Endothelial cell of umbilical vein (primary cell): Measurements from ENCODE around the gene GPANK1. TPM values are rescaled to one million over a fixed set of nuclear protein-coding genes. Genes with fewer than 3 reads are reported as not detected.

ENCODE experiments used
- BruUV-seq: library from RNA; stranded (reverse); fragments of 400-500 nt; replicated peaks from 2 replicates; lab custom pipeline; 2021; lab: Mats Ljungman, UMichigan
- CTCF ChIA-PET: fragments of 300-600, 350-600 bp; sonication (Branson Sonifier 250); formaldehyde crosslinking; loops from one replicate; lab custom pipeline; 2021; ENCODE audit warnings: antibody characterized with exemption, inconsistent platforms; lab: Charles Lee
- POLR2A ChIA-PET: fragments of 300-600, 350-600 bp; sonication (Branson Sonifier 250); formaldehyde crosslinking; loops from one replicate; lab custom pipeline; 2021; ENCODE audit warnings: antibody characterized with exemption, inconsistent platforms; lab: Charles Lee
- DNase-seq: peaks from one replicate; pipeline ENCODE4 v3.0.0-alpha.2; 2011; ENCODE audit warnings: low read depth, low spot score
- FAIRE-seq: peaks from 2 replicates; lab custom pipeline; 2011; peaks lifted over from hg19 to GRCh38; lab: Jason Lieb, UNC
- H2AFZ ChIP-seq: 2 replicates; pipeline ENCODE4 v1.6.0; 2012; ENCODE audit warnings: low read depth, low read length, control low read depth, inconsistent platforms
- H3K27ac ChIP-seq: 2 replicates; pipeline ENCODE4 v1.5.1; 2011; ENCODE audit warnings: low read depth, mild to moderate bottlenecking, control low read depth, low read length, moderate library complexity; ENCODE audit not compliant: insufficient read depth
- H3K27me3 ChIP-seq, 2 experiments: 2 replicates each; pipeline versions ENCODE4 v1.6.0 to v1.6.1; 2011; ENCODE audit warnings: low read length in 2 of 2, mixed read lengths in 1 of 2; ENCODE audit not compliant: control insufficient read depth in 2 of 2, insufficient read depth in 2 of 2
- H3K36me3 ChIP-seq, 2 experiments: 2 replicates in 1 of 2; 3 replicates in 1 of 2; pipeline ENCODE4 v1.5.1; 2011; ENCODE audit warnings: low read length in 2 of 2, mild to moderate bottlenecking in 1 of 2, moderate library complexity in 1 of 2; ENCODE audit not compliant: control insufficient read depth in 2 of 2, insufficient read depth in 2 of 2; ENCODE audit errors: extremely low read depth in 1 of 2
- H3K4me1 ChIP-seq: 3 replicates; pipeline ENCODE4 v1.5.1; 2011; ENCODE audit warnings: mild to moderate bottlenecking, low read length; ENCODE audit not compliant: control insufficient read depth, insufficient read depth; ENCODE audit errors: extremely low read depth
- H3K4me2 ChIP-seq: 2 replicates; pipeline ENCODE4 v1.6.1; 2011; ENCODE audit warnings: low read length, control low read depth, mixed read lengths; ENCODE audit not compliant: insufficient read depth
- H3K4me3 ChIP-seq, 3 experiments: fragments of 200-600 bp in 1 of 3; sonication (generic), shearing (Covaris generic) in 1 of 3; replicated peaks in 1 of 3; 2 replicates each; pipeline ENCODE4 v1.5.1; 2011 to 2016; ENCODE audit warnings: control low read depth in 3 of 3, low read length in 3 of 3, mild to moderate bottlenecking in 2 of 3, inconsistent platforms in 1 of 3, low read depth in 1 of 3, moderate library complexity in 1 of 3; ENCODE audit not compliant: insufficient read depth in 1 of 3
- H3K79me2 ChIP-seq: 2 replicates; pipeline ENCODE4 v1.6.0; 2012; ENCODE audit warnings: low read length, inconsistent platforms; ENCODE audit not compliant: control insufficient read depth, insufficient read depth
- H3K9ac ChIP-seq: replicated peaks from 2 replicates; pipeline ENCODE3; 2011; ENCODE audit warnings: low read length, control low read depth; ENCODE audit not compliant: insufficient read depth; ENCODE audit errors: extremely low read depth
- H3K9me1 ChIP-seq: replicated peaks from 3 replicates; pipeline ENCODE4 v1.6.0; 2011; ENCODE audit warnings: mild to moderate bottlenecking, low read length; ENCODE audit not compliant: control insufficient read depth, insufficient read depth; ENCODE audit errors: extremely low read depth
- H3K9me3 ChIP-seq: replicated peaks from 2 replicates; pipeline ENCODE4 v1.5.1; 2012; ENCODE audit warnings: low read length, inconsistent platforms; ENCODE audit not compliant: control insufficient read depth, insufficient read depth
- H4K20me1 ChIP-seq: replicated peaks from 2 replicates; pipeline ENCODE3; 2011; ENCODE audit warnings: mild to moderate bottlenecking, low read length; ENCODE audit not compliant: control insufficient read depth, insufficient read depth; ENCODE audit errors: extremely low read depth
- EZH2 ChIP-seq: IDR thresholded peaks from 2 replicates; pipeline ENCODE4 v1.6.1; 2012; ENCODE audit warnings: borderline replicate concordance, low read depth, mild to moderate bottlenecking, moderate library complexity, low read length, inconsistent platforms; ENCODE audit not compliant: severe bottlenecking
- FOS ChIP-seq: IDR thresholded peaks from 2 replicates; pipeline ENCODE4 v1.6.1; 2011; ENCODE audit warnings: mild to moderate bottlenecking, low read length, moderate library complexity, borderline replicate concordance; ENCODE audit not compliant: insufficient read depth
- GATA2 ChIP-seq: IDR thresholded peaks from 2 replicates; pipeline ENCODE4 v1.7.0; 2011; ENCODE audit warnings: low read depth, mild to moderate bottlenecking, moderate library complexity, mixed read lengths, low read length; ENCODE audit not compliant: insufficient read length, insufficient read depth
- JUN ChIP-seq: IDR thresholded peaks from 2 replicates; pipeline ENCODE4 v1.6.1; 2011; ENCODE audit warnings: borderline replicate concordance, low read depth; ENCODE audit not compliant: insufficient read length, insufficient read depth
- MAX ChIP-seq: IDR thresholded peaks from 2 replicates; pipeline ENCODE4 v1.6.1; 2011; ENCODE audit not compliant: insufficient read depth, insufficient read length
- MYC ChIP-seq: IDR thresholded peaks from one replicate; pipeline ENCODE4 v1.6.1; 2011; ENCODE audit warnings: mild to moderate bottlenecking, low read depth, low read length
- POLR2A ChIP-seq: IDR thresholded peaks from 2 replicates; pipeline ENCODE4 v1.6.1; 2012; ENCODE audit warnings: low read depth, mild to moderate bottlenecking, control low read depth, low read length
- POLR2AphosphoS5 ChIP-seq: IDR thresholded peaks from 2 replicates; pipeline ENCODE4 v1.6.1; 2012; ENCODE audit warnings: low read depth, mild to moderate bottlenecking, control low read depth, low read length, moderate library complexity; ENCODE audit not compliant: insufficient read depth
- dilution Hi-C: fragments of 300-500 bp; cut with MboI; formaldehyde crosslinking; loops from one replicate; pipeline ENCODE4 v1.15.0; 2019; ENCODE audit warnings: low sequenced_read_pairs; ENCODE audit not compliant: extremely low pct_ligation_motif_present
- intact Hi-C: fragments of 100-400 bp; cut with micrococcal nuclease; formaldehyde crosslinking; loops from one replicate; pipeline ENCODE4 v1.10.0; 2022
- polyA plus RNA-seq, 4 experiments: library from polyadenylated mRNA; depleted of rRNA in 3 of 4; stranded (reverse) in 3 of 4; unstranded in 1 of 4; fragments of >200 nt; gene quantifications; 2 replicates each; pipeline versions ENCODE4 v1.2.1 to v1.2.3, GENCODE V29; 2011 to 2012; ENCODE audit warnings: missing spikeins in 1 of 4
- total RNA-seq: library from RNA; stranded (reverse); gene quantifications from 2 replicates; pipeline ENCODE4 v1.2.3, GENCODE V29; 2021
- TF ChIP-seq, protein P1 (sequence below), 2 donors: IDR thresholded peaks; 1 replicate in 1 of 2; 2 replicates in 1 of 2; pipeline ENCODE4 v1.5.1; 2011; ENCODE audit warnings: low read length in 2 of 2, mild to moderate bottlenecking in 2 of 2, moderate library complexity in 2 of 2, control low read depth in 1 of 2, inconsistent platforms in 1 of 2, low read depth in 1 of 2; ENCODE audit not compliant: insufficient read depth in 1 of 2; ENCODE audit errors: extremely low read depth in 1 of 2

Gene GPANK1
- total and polyA plus RNA-seq, 2 donors (not counting 3 experiments of a cell fraction or from before 2014, with no cell fraction given) = 12.6 to 17.5 TPM

DNA sequence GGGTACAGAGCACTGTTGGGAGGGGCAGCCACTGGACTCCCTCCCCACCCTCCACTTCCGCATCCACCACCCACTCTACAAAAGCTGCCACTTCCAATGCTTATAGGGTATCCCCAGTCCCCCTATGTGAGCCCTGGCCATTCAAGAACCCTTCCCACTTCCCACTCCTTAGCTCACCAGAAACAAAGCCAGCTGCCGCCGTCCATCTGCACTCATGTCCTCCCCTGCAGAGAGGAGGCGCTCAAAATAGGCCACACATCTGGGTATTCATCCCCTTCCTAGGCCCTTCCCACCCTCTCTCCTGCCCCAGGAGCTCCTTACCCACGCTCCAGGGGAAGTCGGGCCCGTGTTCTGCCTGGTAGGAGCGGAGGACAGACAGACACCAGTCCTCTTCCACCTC, 22.5 kb upstream of the GPANK1 start:
- Histone ChIP-seq H3K4me1 (peaks cover 10% of the 10 kb centered on the region), H3K9me3 (no peaks in the 10 kb centered on the region), H3K4me2 (no peak overlapping the region), H3K9me1 (no peaks in the 10 kb centered on the region), H3K27me3 (no peaks in the 10 kb centered on the region), H3K9ac (no peak overlapping the region), H3K36me3 (peaks cover 0 to 34% of the 10 kb centered on the region in 2 experiments), H2AFZ (no peak overlapping the region), H4K20me1 (no peaks in the 10 kb centered on the region), H3K4me3 (no peak overlapping the region), H3K27ac (no peak overlapping the region), H3K79me2 (no peaks in the 10 kb centered on the region)
- CTCF ChIA-PET = interaction anchor here (1.0 to 2.1 kb wide), 2 partner anchors 14 to 142 kb away, joined by 3 to 5 read pairs; no protein-coding TSS in a partner anchor
- no TSS peak for BruUV-seq
- no peak for FAIRE-seq
- dilution Hi-C loops = no loop called here
- TF ChIP-seq GATA2 = no peak
- POLR2A ChIA-PET = no interaction called here
- intact Hi-C loops = no loop called here
- no peak for DNase-seq

- Histone ChIP-seq H3K4me3 (no peak overlapping the region), H3K36me3 (peaks cover 0 to 34% of the 10 kb centered on the region in 2 experiments), H3K27ac (no peak overlapping the region), H4K20me1 (no peaks in the 10 kb centered on the region), H3K9ac (no peak overlapping the region), H3K79me2 (no peaks in the 10 kb centered on the region), H3K4me2 (no peak overlapping the region), H3K9me1 (no peaks in the 10 kb centered on the region), H3K4me1 (peaks cover 12% of the 10 kb centered on the region), H3K27me3 (no peaks in the 10 kb centered on the region), H2AFZ (no peak overlapping the region), H3K9me3 (no peaks in the 10 kb centered on the region)
- POLR2A ChIA-PET = no interaction called here
- DNase-seq = no peak
- no peak for FAIRE-seq
- dilution Hi-C loops = no loop called here
- no peak for TF ChIP-seq JUN
- no peak for TF ChIP-seq POLR2AphosphoS5
- TF ChIP-seq, protein P1, sequence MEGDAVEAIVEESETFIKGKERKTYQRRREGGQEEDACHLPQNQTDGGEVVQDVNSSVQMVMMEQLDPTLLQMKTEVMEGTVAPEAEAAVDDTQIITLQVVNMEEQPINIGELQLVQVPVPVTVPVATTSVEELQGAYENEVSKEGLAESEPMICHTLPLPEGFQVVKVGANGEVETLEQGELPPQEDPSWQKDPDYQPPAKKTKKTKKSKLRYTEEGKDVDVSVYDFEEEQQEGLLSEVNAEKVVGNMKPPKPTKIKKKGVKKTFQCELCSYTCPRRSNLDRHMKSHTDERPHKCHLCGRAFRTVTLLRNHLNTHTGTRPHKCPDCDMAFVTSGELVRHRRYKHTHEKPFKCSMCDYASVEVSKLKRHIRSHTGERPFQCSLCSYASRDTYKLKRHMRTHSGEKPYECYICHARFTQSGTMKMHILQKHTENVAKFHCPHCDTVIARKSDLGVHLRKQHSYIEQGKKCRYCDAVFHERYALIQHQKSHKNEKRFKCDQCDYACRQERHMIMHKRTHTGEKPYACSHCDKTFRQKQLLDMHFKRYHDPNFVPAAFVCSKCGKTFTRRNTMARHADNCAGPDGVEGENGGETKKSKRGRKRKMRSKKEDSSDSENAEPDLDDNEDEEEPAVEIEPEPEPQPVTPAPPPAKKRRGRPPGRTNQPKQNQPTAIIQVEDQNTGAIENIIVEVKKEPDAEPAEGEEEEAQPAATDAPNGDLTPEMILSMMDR (IDR thresholded peaks at IDR 0.05; ENCODE audit: extremely low read depth in 1 of 2, insufficient read depth in 1 of 2, low read depth in 1 of 2, low read length in 2 of 2) = no peak
- TF ChIP-seq MAX = no peak
- no peak for TF ChIP-seq FOS
- no peak for TF ChIP-seq POLR2A
- no peak for TF ChIP-seq EZH2
- no peak for TF ChIP-seq MYC
- no peak for TF ChIP-seq GATA2
- CTCF ChIA-PET = interaction anchor here (1.0 to 2.1 kb wide), 2 partner anchors 13 to 143 kb away, joined by 3 to 5 read pairs; no protein-coding TSS in a partner anchor
- intact Hi-C loops = no loop called here
- no TSS peak for BruUV-seq
Observed at GRCh38 chr6:31686483-31686882, 21.7 kb upstream of the GPANK1 start.
